Measurements from ENCODE around the gene SLC11A1.

Gene SLC11A1

DNA sequence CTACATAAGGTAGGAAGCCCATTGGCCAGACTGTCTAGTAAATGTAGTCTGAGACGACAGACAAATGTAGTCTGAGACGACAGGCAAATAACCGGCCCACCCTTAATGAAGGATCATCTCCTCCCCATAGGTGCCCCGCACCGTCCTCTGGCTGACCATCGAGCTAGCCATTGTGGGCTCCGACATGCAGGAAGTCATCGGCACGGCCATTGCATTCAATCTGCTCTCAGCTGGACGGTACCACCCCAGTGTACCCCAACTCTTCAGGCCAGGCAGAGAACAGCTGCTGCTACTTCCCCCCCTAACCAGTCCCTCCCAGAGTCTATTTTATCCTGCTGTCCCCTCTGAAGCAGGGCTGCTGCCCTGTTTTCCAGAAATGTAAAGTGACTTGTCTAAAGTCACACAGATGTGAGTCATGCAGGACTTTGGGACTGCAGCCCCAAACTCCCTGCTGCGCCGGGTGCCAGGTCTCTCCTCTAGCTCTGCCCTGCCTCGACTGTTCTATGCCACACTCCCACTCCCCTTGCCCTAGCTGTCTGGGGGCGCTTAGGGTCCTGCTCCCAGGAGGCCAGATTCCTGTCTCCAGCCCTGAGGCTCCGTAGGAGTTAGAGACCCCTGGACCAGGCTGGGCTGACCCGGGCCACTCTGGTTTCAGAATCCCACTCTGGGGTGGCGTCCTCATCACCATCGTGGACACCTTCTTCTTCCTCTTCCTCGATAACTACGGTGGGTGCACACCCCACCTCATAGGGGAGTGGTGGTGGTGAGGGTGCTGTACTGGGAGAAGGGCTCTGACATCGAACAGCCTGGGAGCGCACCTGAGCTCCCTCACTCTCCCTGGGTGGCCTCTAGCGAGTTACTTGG lies 4.7 kb downstream of the SLC11A1 start:
- DNase-seq (ENCODE audit: low read depth), result no peak
- TF ChIP-seq, protein P1, sequence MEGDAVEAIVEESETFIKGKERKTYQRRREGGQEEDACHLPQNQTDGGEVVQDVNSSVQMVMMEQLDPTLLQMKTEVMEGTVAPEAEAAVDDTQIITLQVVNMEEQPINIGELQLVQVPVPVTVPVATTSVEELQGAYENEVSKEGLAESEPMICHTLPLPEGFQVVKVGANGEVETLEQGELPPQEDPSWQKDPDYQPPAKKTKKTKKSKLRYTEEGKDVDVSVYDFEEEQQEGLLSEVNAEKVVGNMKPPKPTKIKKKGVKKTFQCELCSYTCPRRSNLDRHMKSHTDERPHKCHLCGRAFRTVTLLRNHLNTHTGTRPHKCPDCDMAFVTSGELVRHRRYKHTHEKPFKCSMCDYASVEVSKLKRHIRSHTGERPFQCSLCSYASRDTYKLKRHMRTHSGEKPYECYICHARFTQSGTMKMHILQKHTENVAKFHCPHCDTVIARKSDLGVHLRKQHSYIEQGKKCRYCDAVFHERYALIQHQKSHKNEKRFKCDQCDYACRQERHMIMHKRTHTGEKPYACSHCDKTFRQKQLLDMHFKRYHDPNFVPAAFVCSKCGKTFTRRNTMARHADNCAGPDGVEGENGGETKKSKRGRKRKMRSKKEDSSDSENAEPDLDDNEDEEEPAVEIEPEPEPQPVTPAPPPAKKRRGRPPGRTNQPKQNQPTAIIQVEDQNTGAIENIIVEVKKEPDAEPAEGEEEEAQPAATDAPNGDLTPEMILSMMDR (conservative IDR thresholded peaks at IDR 0.05; ENCODE audit: low read depth, low read length), result no peak
- no peak overlapping the region for H3K4me3 ChIP-seq (ENCODE audit: low read length)

DNA sequence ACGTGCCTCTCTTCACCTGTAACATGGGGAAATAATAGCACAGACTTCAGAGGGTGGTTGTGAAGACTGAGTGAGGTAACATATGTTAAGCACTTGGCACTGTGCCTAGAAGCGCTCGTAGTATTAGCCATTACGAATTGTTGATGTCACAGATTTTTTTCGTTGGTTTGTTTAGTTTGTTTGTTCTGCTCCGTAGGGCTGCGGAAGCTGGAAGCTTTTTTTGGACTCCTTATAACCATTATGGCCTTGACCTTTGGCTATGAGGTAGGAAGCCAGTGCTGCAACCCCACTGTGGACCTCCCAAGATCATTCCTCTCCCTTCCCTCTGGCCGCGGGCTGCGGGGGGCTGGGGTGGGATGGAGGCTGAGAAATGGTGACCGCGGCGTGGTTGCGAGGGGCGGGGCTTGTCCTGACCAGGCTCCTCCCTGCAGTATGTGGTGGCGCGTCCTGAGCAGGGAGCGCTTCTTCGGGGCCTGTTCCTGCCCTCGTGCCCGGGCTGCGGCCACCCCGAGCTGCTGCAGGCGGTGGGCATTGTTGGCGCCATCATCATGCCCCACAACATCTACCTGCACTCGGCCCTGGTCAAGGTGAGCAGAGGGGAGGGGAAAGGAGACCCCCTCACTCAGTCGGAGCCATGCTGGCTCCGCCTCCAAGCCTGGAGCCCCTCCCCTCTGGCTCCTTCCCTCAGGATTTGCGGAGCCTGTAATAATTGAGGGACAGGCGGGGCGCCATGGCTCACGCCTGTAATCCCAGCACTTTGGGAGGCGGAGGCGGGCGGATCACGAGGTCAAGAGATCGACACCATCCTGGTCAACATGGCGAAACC lies 5.5 kb downstream of the SLC11A1 start:
- TF ChIP-seq, protein P1 (conservative IDR thresholded peaks at IDR 0.05; ENCODE audit: low read depth, low read length), result no peak
- DNase-seq (ENCODE audit: low read depth), result no peak
- H3K4me3 ChIP-seq (ENCODE audit: low read length), result peak overlapping the region; percentile 41

DNA sequence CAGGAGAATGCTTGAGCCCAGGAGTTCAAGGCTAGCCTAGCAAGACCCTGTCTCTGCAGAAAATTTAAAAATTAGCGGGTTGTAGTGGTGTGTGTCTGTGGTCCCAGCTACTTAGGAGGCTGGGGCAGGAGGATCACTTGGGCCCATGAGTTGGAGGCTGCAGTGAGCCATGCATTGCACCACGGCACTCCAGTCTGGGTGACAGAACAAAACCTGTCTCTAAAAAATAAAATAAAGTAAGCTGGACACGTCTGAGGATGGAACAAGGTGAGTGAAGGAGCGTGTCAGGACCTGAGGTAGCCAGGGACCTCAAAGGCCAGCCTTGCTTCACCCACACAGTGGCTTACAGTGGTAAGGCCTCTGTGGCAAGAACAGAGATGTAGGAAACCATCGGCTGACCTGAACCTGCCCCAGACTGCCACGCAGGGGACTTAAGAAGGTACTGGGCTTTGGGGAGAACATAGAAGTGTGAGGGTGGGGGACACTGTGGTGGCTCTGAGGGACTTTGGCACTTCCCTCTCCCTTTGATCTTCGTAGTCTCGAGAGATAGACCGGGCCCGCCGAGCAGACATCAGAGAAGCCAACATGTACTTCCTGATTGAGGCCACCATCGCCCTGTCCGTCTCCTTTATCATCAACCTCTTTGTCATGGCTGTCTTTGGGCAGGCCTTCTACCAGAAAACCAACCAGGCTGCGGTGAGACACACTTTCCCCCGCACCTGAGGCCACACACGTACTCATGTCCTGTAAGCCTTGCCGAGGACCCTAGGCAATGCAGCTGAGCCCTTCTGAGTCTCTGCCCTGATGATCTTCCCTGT lies 7.5 kb downstream of the SLC11A1 start:
- H3K4me3 ChIP-seq (ENCODE audit: low read length), result no peak overlapping the region
- no peak for DNase-seq (ENCODE audit: low read depth)
- TF ChIP-seq, protein P1 (conservative IDR thresholded peaks at IDR 0.05; ENCODE audit: low read depth, low read length), result no peak

DNA sequence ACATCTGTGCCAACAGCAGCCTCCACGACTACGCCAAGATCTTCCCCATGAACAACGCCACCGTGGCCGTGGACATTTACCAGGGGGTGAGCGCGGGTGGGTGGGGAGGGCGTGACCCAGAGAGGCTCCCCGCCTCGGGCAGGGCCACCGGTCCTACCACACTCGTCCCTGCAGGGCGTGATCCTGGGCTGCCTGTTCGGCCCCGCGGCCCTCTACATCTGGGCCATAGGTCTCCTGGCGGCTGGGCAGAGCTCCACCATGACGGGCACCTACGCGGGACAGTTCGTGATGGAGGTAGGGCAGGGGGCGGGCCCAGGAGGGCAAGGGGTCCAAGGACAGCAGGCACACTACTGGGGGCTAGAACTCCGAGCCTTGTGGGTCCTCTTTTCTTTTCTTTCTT lies 9.1 kb downstream of the SLC11A1 start:
- no peak for DNase-seq (ENCODE audit: low read depth)
- TF ChIP-seq, protein P1 (conservative IDR thresholded peaks at IDR 0.05; ENCODE audit: low read depth, low read length), result no peak

DNA sequence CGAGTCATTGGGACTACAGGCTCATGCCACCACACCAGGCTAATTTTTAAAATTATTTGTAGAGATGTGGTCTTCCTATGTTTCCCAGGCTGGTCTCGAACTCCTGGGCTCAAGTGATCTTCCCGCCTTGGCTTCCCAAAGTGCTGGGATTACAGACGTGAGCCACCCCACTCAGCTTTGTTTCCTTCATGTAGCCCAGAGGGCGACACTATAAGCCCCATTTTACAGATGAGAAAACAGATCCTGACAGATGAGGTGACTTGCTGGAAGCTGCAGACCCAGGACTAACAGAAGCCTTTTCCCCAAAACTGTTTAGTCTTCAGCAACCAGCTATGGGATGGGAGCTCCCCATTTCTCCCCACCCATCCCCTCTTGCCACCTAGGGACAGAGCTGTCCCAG lies 10.4 kb downstream of the SLC11A1 start:
- H3K4me3 ChIP-seq (ENCODE audit: low read length), result no peak overlapping the region
- DNase-seq (ENCODE audit: low read depth), result no peak
- TF ChIP-seq, protein P1 (conservative IDR thresholded peaks at IDR 0.05; ENCODE audit: low read depth, low read length), result no peak

More for the DNA sequence above, 9.1 kb downstream of the SLC11A1 start:
- no peak overlapping the region for H3K4me3 ChIP-seq (ENCODE audit: low read length)

DNA sequence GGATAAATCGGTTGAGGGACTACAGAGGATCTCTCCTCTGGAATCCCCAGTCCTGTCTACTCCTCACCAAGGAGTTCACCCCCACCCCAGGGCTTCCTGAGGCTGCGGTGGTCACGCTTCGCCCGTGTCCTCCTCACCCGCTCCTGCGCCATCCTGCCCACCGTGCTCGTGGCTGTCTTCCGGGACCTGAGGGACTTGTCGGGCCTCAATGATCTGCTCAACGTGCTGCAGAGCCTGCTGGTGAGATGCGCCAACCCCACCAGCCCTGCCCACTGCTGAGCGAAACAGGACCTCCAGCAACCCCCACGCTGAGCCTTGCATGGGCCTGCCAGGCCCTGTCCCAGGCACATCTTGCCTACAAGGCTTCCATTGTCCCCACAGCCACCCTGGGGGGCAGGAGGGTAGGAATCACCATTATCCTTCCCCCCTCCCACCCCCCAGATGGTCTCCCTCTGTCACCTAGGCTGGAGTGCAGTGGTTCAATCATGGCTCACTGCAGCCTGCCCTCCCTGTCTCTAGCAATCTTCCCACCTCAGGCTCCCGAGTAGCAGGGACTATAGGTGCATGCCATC lies 10.9 kb downstream of the SLC11A1 start:
- H3K4me3 ChIP-seq (ENCODE audit: low read length), result no peak overlapping the region
- TF ChIP-seq, protein P1 (conservative IDR thresholded peaks at IDR 0.05; ENCODE audit: low read depth, low read length), result no peak

More for the DNA sequence above, 10.9 kb downstream of the SLC11A1 start:
- DNase-seq (ENCODE audit: low read depth), result no peak
